Medulla oblongata (tissue), 1 donor: ENCODE data around the gene PCMT1.
A peak's percentile ranks its signal among the peaks of the same experiment; 100 is the strongest.
"Not testable (repeated sequence)": the region's sequence is repeated elsewhere in the genome, so short reads cannot be mapped to it uniquely, and the experiment has no call there.

Experiments
- DNase-seq: peaks from one replicate; pipeline ENCODE4 v3.0.0-alpha.2; 2015; ENCODE audit errors: extremely low spot score

PCMT1 gene

GRCh38 chr6:149750136-149750609 lies 632 bp downstream of the PCMT1 start:
- peak; percentile 24 for DNase-seq

- DNase-seq: no peak
Measured at GRCh38 chr6:149751239-149751638, 1.7 kb downstream of the PCMT1 start.

GRCh38 chr6:149751920-149752319 lies 2.4 kb downstream of the PCMT1 start:
- not testable (repeated sequence) for DNase-seq

- DNase-seq: no peak
Measured at GRCh38 chr6:149752600-149753373, 3.2 kb downstream of the PCMT1 start.

GRCh38 chr6:149753374-149753637 lies 3.8 kb downstream of the PCMT1 start:
- not testable (repeated sequence) for DNase-seq

- DNase-seq: no peak
Measured at GRCh38 chr6:149754548-149754947, 5.0 kb downstream of the PCMT1 start.

GRCh38 chr6:149755300-149756260 lies 6.0 kb downstream of the PCMT1 start:
- peak; percentile 54 for DNase-seq

GRCh38 chr6:149756261-149756636 lies 6.7 kb downstream of the PCMT1 start:
- DNase-seq: no peak

GRCh38 chr6:149761438-149761837 lies 11.9 kb downstream of the PCMT1 start:
- no peak for DNase-seq

- no peak for DNase-seq
Measured at GRCh38 chr6:149763866-149764265, 14.3 kb downstream of the PCMT1 start.

- no peak for DNase-seq
Measured at GRCh38 chr6:149766156-149766769, 16.7 kb downstream of the PCMT1 start.

- no peak for DNase-seq
Measured at GRCh38 chr6:149769676-149770075, 20.1 kb downstream of the PCMT1 start.

GRCh38 chr6:149771185-149771584 lies 21.6 kb downstream of the PCMT1 start:
- DNase-seq: no peak

GRCh38 chr6:149771925-149772324 lies 22.4 kb downstream of the PCMT1 start:
- no peak for DNase-seq

- DNase-seq: no peak
Measured at GRCh38 chr6:149777624-149778023, 28.1 kb downstream of the PCMT1 start.

GRCh38 chr6:149779644-149779963 lies 30.1 kb downstream of the PCMT1 start:
- no peak for DNase-seq

- DNase-seq: no peak
Measured at GRCh38 chr6:149781715-149782114, 32.2 kb downstream of the PCMT1 start.

- no peak for DNase-seq
Measured at GRCh38 chr6:149782337-149782736, 32.8 kb downstream of the PCMT1 start.

- DNase-seq: no peak
Measured at GRCh38 chr6:149783551-149783950, 34.0 kb downstream of the PCMT1 start.

- no peak for DNase-seq
Measured at GRCh38 chr6:149806127-149806526, 56.6 kb downstream of the PCMT1 start.

- no peak for DNase-seq
Measured at GRCh38 chr6:149809798-149810197, 60.3 kb downstream of the PCMT1 start.

GRCh38 chr6:149813351-149813750 lies 63.8 kb downstream of the PCMT1 start:
- no peak for DNase-seq

- no peak for DNase-seq
Measured at GRCh38 chr6:149815788-149816187, 66.2 kb downstream of the PCMT1 start.
